Breast epithelium (tissue), 4 donors: ENCODE results near the gene RC3H1. TPM values are rescaled to one million over a fixed set of nuclear protein-coding genes. Genes with fewer than 3 reads are reported as not detected.

Experiments used
- DNase-seq, 2 donors: peaks; one replicate each; pipeline ENCODE4 v3.0.0-alpha.2; 2019; ENCODE audit warnings: low spot score in 2 of 2
- H3K27ac ChIP-seq, 2 donors: fragments of 200-600 bp; sonication (generic) in 1 of 2; one replicate each; pipeline ENCODE4 v1.5.1; 2016 to 2019; ENCODE audit warnings: mild to moderate bottlenecking in 1 of 2
- H3K27me3 ChIP-seq, 2 donors: fragments of 200-600 bp; sonication (generic) in 1 of 2; one replicate each; pipeline versions ENCODE4 v1.5.1 to v1.6.0; 2017 to 2019; ENCODE audit warnings: control low read depth in 1 of 2, mild to moderate bottlenecking in 1 of 2
- H3K36me3 ChIP-seq: fragments of 200-600 bp; one replicate; pipeline ENCODE4 v1.5.1; 2019
- H3K4me1 ChIP-seq, 2 donors: fragments of 200-600 bp; sonication (generic); one replicate each; pipeline ENCODE4 v1.5.1; 2016 to 2019; ENCODE audit warnings: control low read depth in 1 of 2
- H3K4me3 ChIP-seq, 3 donors: fragments of 200-600 bp; sonication (generic); 1 replicate in 2 of 3; 2 replicates in 1 of 3; pipeline ENCODE4 v1.5.1; 2016 to 2019; ENCODE audit warnings: mild to moderate bottlenecking in 3 of 3, moderate library complexity in 2 of 3
- H3K9me3 ChIP-seq, 2 donors: fragments of 200-600 bp; sonication (generic) in 1 of 2; one replicate each; pipeline ENCODE4 v1.5.1; 2016 to 2019; ENCODE audit warnings: control low read depth in 1 of 2
- CTCF ChIP-seq, 3 donors: fragments of 450-650 bp; IDR thresholded peaks; one replicate each; pipeline ENCODE4 v1.5.1; 2016 to 2017; ENCODE audit warnings: antibody characterized with exemption in 3 of 3, mild to moderate bottlenecking in 3 of 3, moderate library complexity in 3 of 3
- POLR2A ChIP-seq: fragments of 450-650 bp; IDR thresholded peaks from one replicate; pipeline ENCODE4 v1.6.1; 2016; ENCODE audit warnings: antibody characterized with exemption, mild to moderate bottlenecking, moderate library complexity
- POLR2AphosphoS5 ChIP-seq, 3 donors: sonication (generic); formaldehyde crosslinking; IDR thresholded peaks; one replicate each; pipeline ENCODE4 v1.6.1; 2017; ENCODE audit warnings: antibody characterized with exemption in 3 of 3
- intact Hi-C: fragments of 100-400 bp; cut with DNase I; formaldehyde crosslinking; loops from one replicate; pipeline ENCODE4 v1.15.1; 2023; ENCODE audit warnings: low total_unique reads
- total RNA-seq, 3 donors: library from RNA; depleted of rRNA; stranded (reverse); fragments of >200 nt; gene quantifications; one replicate each; pipeline ENCODE4 v1.1.0, GENCODE V29; 2016

RC3H1 gene
- total RNA-seq, 3 donors from 2014 or later: 30.2 to 40.8 (median 33.1) TPM

GRCh38 chr1:173920861-173921260, 101.3 kb downstream of the RC3H1 start:
- no peaks in the 10 kb centered on the region for H3K27me3 ChIP-seq
- intact Hi-C loops: no loop called here
- DNase-seq: no peak
- H3K36me3 ChIP-seq: no peaks in the 10 kb centered on the region
- H3K27ac ChIP-seq: no peak overlapping the region
- H3K4me3 ChIP-seq: no peak overlapping the region
- H3K4me1 ChIP-seq: no peaks in the 10 kb centered on the region
- TF ChIP-seq POLR2AphosphoS5 (IDR thresholded peaks at IDR 0.05): no peak
- no peak for TF ChIP-seq CTCF (IDR thresholded peaks at IDR 0.05)
- no peak for TF ChIP-seq POLR2A
- H3K9me3 ChIP-seq: no peaks in the 10 kb centered on the region

GRCh38 chr1:173917635-173918493, 104.3 kb downstream of the RC3H1 start:
- no peak overlapping the region for H3K27ac ChIP-seq
- intact Hi-C loops: no loop called here
- H3K36me3 ChIP-seq: no peaks in the 10 kb centered on the region
- no peaks in the 10 kb centered on the region for H3K4me1 ChIP-seq
- DNase-seq: no peak
- no peaks in the 10 kb centered on the region for H3K27me3 ChIP-seq
- TF ChIP-seq CTCF (IDR thresholded peaks at IDR 0.05) (no peak), POLR2AphosphoS5 (IDR thresholded peaks at IDR 0.05) (no peak), POLR2A (no peak)
- no peak overlapping the region for H3K4me3 ChIP-seq
- no peaks in the 10 kb centered on the region for H3K9me3 ChIP-seq

GRCh38 chr1:173917149-173917548, 105.0 kb downstream of the RC3H1 start, which contains the start of gene SERPINC1:
Gene SERPINC1 (minus strand): TSS chr1:173917327. CDS start chr1:173917259, 68 bp downstream.
- Histone ChIP-seq H3K36me3 (no peaks in the 10 kb centered on the region), H3K27me3 (no peaks in the 10 kb centered on the region), H3K4me1 (no peaks in the 10 kb centered on the region), H3K27ac (no peak within 1 kb of the TSS), H3K9me3 (no peaks in the 10 kb centered on the region), H3K4me3 (no peak within 1 kb of the TSS)
- TF ChIP-seq POLR2AphosphoS5 (IDR thresholded peaks at IDR 0.05) (no peak), POLR2A (no peak), CTCF (IDR thresholded peaks at IDR 0.05) (no peak)
- DNase-seq: no peak
- intact Hi-C loops: no loop called here

GRCh38 chr1:173916667-173917066, 105.5 kb downstream of the RC3H1 start:
- H3K4me3 ChIP-seq: no peak overlapping the region
- no peak overlapping the region for H3K27ac ChIP-seq
- no peaks in the 10 kb centered on the region for H3K9me3 ChIP-seq
- intact Hi-C loops: no loop called here
- H3K4me1 ChIP-seq: no peaks in the 10 kb centered on the region
- H3K27me3 ChIP-seq: no peaks in the 10 kb centered on the region
- no peaks in the 10 kb centered on the region for H3K36me3 ChIP-seq
- DNase-seq: no peak
- TF ChIP-seq CTCF (IDR thresholded peaks at IDR 0.05) (no peak), POLR2A (no peak), POLR2AphosphoS5 (IDR thresholded peaks at IDR 0.05) (no peak)

GRCh38 chr1:173915596-173915995, 106.6 kb downstream of the RC3H1 start:
- Histone ChIP-seq H3K36me3 (no peaks in the 10 kb centered on the region), H3K4me1 (no peaks in the 10 kb centered on the region), H3K4me3 (no peak overlapping the region), H3K9me3 (no peaks in the 10 kb centered on the region), H3K27ac (no peak overlapping the region), H3K27me3 (no peaks in the 10 kb centered on the region)
- no peak for TF ChIP-seq POLR2AphosphoS5 (IDR thresholded peaks at IDR 0.05)
- intact Hi-C loops: no loop called here
- no peak for DNase-seq
